Measurements from ENCODE around the gene CNTNAP5. TPM values are rescaled to one million over a fixed set of nuclear protein-coding genes. Genes with fewer than 3 reads are reported as not detected.

Gene CNTNAP5
- total RNA-seq, 1 donor from 2014 or later: not detected

- H3K27me3 Mint-ChIP-seq (ENCODE audit: insufficient read depth, low read depth): peaks cover 5% of the 10 kb centered on the region
- H3K4me3 Mint-ChIP-seq: no peak overlapping the region
- no peaks in the 10 kb centered on the region for H3K9me3 Mint-ChIP-seq
These were observed 510.7 kb downstream of the CNTNAP5 start for GRCh38 chr2:124535816-124536215.

DNA sequence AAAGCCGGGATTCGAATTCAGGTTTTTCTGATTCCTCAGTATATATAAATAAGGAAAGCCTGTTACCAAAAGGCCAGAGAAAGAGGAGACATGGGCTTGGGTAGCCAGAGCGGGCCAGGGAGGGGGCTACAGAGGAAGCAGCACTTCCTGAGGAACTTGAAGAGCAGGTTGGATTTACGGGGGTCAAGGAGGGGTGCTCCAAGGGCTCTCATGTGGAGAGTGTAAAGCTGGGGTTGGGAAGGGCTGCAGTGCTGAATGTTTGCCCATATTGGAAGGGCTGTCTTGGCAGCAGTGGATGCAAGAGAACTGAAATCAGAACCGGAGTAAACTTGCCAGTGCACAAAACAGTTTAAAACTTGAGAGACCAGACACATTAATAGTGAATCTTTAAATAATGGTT, 511.5 kb downstream of the CNTNAP5 start:
- Histone ChIP-seq H3K36me3 (no peaks in the 10 kb centered on the region), H3K27me3 (no peaks in the 10 kb centered on the region), H4K20me1 (ENCODE audit: low read depth) (no peaks in the 10 kb centered on the region), H3K27ac (no peak overlapping the region), H3K9me3 (ENCODE audit: low read depth) (no peaks in the 10 kb centered on the region), H3K4me3 (no peak overlapping the region), H2AFZ (replicated peaks) (no peak overlapping the region), H3K79me2 (ENCODE audit: low read depth) (no peaks in the 10 kb centered on the region), H3K4me2 (no peak overlapping the region), H3K9ac (no peak overlapping the region), H3F3A (ENCODE audit: low read depth) (no peaks in the 10 kb centered on the region), H3K4me1 (no peaks in the 10 kb centered on the region)
- no peak overlapping the region for H3K4me3 Mint-ChIP-seq
- no peaks in the 10 kb centered on the region for H3K36me3 Mint-ChIP-seq
- no peak overlapping the region for H3K27ac Mint-ChIP-seq
- DNase-seq (ENCODE audit: low spot score): no peak
- H3K9me3 Mint-ChIP-seq: no peaks in the 10 kb centered on the region
- TF ChIP-seq EZH2phosphoT487 (IDR thresholded peaks at IDR 0.05) (no peak), EZH2 (IDR thresholded peaks at IDR 0.05) (no peak)
- TF ChIP-seq, protein P1, sequence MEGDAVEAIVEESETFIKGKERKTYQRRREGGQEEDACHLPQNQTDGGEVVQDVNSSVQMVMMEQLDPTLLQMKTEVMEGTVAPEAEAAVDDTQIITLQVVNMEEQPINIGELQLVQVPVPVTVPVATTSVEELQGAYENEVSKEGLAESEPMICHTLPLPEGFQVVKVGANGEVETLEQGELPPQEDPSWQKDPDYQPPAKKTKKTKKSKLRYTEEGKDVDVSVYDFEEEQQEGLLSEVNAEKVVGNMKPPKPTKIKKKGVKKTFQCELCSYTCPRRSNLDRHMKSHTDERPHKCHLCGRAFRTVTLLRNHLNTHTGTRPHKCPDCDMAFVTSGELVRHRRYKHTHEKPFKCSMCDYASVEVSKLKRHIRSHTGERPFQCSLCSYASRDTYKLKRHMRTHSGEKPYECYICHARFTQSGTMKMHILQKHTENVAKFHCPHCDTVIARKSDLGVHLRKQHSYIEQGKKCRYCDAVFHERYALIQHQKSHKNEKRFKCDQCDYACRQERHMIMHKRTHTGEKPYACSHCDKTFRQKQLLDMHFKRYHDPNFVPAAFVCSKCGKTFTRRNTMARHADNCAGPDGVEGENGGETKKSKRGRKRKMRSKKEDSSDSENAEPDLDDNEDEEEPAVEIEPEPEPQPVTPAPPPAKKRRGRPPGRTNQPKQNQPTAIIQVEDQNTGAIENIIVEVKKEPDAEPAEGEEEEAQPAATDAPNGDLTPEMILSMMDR (IDR thresholded peaks at IDR 0.05): no peak
- H3K27me3 Mint-ChIP-seq (ENCODE audit: insufficient read depth, low read depth): peaks cover 5% of the 10 kb centered on the region
- H3K4me1 Mint-ChIP-seq: peaks cover 2% of the 10 kb centered on the region

More at GRCh38 chr2:124535816-124536215, 510.7 kb downstream of the CNTNAP5 start:
- Histone ChIP-seq H3K79me2 (ENCODE audit: low read depth) (no peaks in the 10 kb centered on the region), H3K9me3 (ENCODE audit: low read depth) (no peaks in the 10 kb centered on the region), H3K9ac (no peak overlapping the region), H3K4me3 (no peak overlapping the region), H3F3A (ENCODE audit: low read depth) (no peaks in the 10 kb centered on the region), H3K4me2 (no peak overlapping the region), H3K4me1 (no peaks in the 10 kb centered on the region), H4K20me1 (ENCODE audit: low read depth) (no peaks in the 10 kb centered on the region), H3K36me3 (no peaks in the 10 kb centered on the region), H3K27me3 (no peaks in the 10 kb centered on the region), H2AFZ (replicated peaks) (no peak overlapping the region), H3K27ac (no peak overlapping the region)
- Mint-ChIP-seq H3K27ac (no peak overlapping the region), H3K4me1 (peaks cover 2% of the 10 kb centered on the region), H3K36me3 (no peaks in the 10 kb centered on the region)
- TF ChIP-seq EZH2 (IDR thresholded peaks at IDR 0.05): no peak
- TF ChIP-seq, protein P1 (IDR thresholded peaks at IDR 0.05): no peak
- TF ChIP-seq EZH2phosphoT487 (IDR thresholded peaks at IDR 0.05): no peak
- no peak for DNase-seq (ENCODE audit: low spot score)

DNA sequence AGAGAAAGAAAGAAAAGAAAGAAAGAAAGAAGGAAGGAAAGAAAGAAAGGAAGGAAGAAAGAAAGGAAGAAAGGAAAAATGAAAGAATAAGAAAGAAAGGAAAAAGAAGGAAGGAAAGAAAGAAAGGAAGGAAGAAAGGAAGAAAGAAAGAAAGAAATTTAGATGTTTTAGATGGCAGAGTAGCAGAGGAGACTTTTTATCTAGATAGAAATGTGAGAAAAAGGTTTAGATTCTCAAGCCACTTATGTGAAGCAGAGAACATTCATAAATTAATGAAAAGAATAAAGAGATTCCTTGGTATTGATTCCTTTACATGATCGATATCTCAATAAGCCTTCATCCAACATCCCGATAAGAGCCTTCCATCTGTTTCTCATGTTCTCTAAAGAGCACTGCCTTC, 513.5 kb downstream of the CNTNAP5 start:
- no peak overlapping the region for H3K4me2 ChIP-seq
- H4K20me1 ChIP-seq (ENCODE audit: low read depth): no peaks in the 10 kb centered on the region
- no peaks in the 10 kb centered on the region for H3K36me3 Mint-ChIP-seq
- no peak overlapping the region for H3K4me3 Mint-ChIP-seq
- H3K36me3 ChIP-seq: no peaks in the 10 kb centered on the region
- H3K79me2 ChIP-seq (ENCODE audit: low read depth): no peaks in the 10 kb centered on the region
- TF ChIP-seq EZH2phosphoT487 (IDR thresholded peaks at IDR 0.05) (no peak), EZH2 (IDR thresholded peaks at IDR 0.05) (no peak)
- TF ChIP-seq, protein P1 (IDR thresholded peaks at IDR 0.05): no peak
- no peak overlapping the region for H3K27ac ChIP-seq
- no peak overlapping the region for H2AFZ ChIP-seq (replicated peaks)
- H3K9me3 ChIP-seq (ENCODE audit: low read depth): no peaks in the 10 kb centered on the region
- DNase-seq (ENCODE audit: low spot score): no peak
- H3K27ac Mint-ChIP-seq: no peak overlapping the region
- H3K4me1 Mint-ChIP-seq: peaks cover 1% of the 10 kb centered on the region
- H3K27me3 ChIP-seq: no peaks in the 10 kb centered on the region
- no peaks in the 10 kb centered on the region for H3K27me3 Mint-ChIP-seq (ENCODE audit: insufficient read depth, low read depth)
- no peak overlapping the region for H3K9ac ChIP-seq
- no peaks in the 10 kb centered on the region for H3K9me3 Mint-ChIP-seq
- no peak overlapping the region for H3K4me3 ChIP-seq
- no peaks in the 10 kb centered on the region for H3K4me1 ChIP-seq
- H3F3A ChIP-seq (ENCODE audit: low read depth): no peaks in the 10 kb centered on the region
